GM23338 (cell line): ENCODE data around the gene PDE6C.

Source experiments
- CREB1 ChIP-seq: fragments of 250-450 bp; sonication (Bioruptor Pico); IDR thresholded peaks from 2 replicates; pipeline ENCODE4 v1.5.0; 2020; ENCODE audit warnings: low read depth, mild to moderate bottlenecking, moderate library complexity
- CTCF ChIP-seq, 2 experiments: fragments of 200-600 bp in 1 of 2; sonication (generic) in 1 of 2; conservative IDR thresholded peaks; 2 replicates each; pipeline versions ENCODE4 v1.5.1 to v1.6.1; 2016 to 2017; ENCODE audit warnings: antibody characterized with exemption in 2 of 2, low read depth in 2 of 2, mild to moderate bottlenecking in 2 of 2, moderate library complexity in 1 of 2
- ETS1 ChIP-seq: IDR thresholded peaks from 2 replicates; pipeline ENCODE4 v1.6.1; 2016; ENCODE audit warnings: antibody characterized with exemption
- EZH2 ChIP-seq: fragments of 200-600 bp; sonication (generic); IDR thresholded peaks from one replicate; pipeline ENCODE4 v1.8.0; 2017; ENCODE audit warnings: antibody characterized with exemption, mild to moderate bottlenecking, low read depth; ENCODE audit not compliant: unreplicated experiment
- EZH2phosphoT487 ChIP-seq: fragments of 200-600 bp; sonication (generic); IDR thresholded peaks from one replicate; pipeline ENCODE4 v1.8.1; 2018; ENCODE audit warnings: antibody characterized with exemption; ENCODE audit not compliant: unreplicated experiment
- JUNB ChIP-seq: IDR thresholded peaks from one replicate; pipeline ENCODE4 v1.6.1; 2016; ENCODE audit warnings: antibody characterized with exemption; ENCODE audit not compliant: unreplicated experiment
- POLR2AphosphoS5 ChIP-seq: IDR thresholded peaks from 2 replicates; pipeline ENCODE4 v1.6.1; 2016; ENCODE audit warnings: antibody characterized with exemption, low read depth
- REST ChIP-seq: IDR thresholded peaks from one replicate; pipeline ENCODE4 v1.6.1; 2018; ENCODE audit warnings: antibody characterized with exemption; ENCODE audit not compliant: unreplicated experiment
- STAT1 ChIP-seq: IDR thresholded peaks from one replicate; pipeline ENCODE4 v1.6.1; 2016; ENCODE audit warnings: antibody characterized with exemption; ENCODE audit not compliant: unreplicated experiment
- ZNF114 ChIP-seq: fragments of 250-450 bp; sonication (Bioruptor Pico); IDR thresholded peaks from 2 replicates; pipeline ENCODE4 v1.5.0; 2020; ENCODE audit warnings: mild to moderate bottlenecking, moderate library complexity

DNA sequence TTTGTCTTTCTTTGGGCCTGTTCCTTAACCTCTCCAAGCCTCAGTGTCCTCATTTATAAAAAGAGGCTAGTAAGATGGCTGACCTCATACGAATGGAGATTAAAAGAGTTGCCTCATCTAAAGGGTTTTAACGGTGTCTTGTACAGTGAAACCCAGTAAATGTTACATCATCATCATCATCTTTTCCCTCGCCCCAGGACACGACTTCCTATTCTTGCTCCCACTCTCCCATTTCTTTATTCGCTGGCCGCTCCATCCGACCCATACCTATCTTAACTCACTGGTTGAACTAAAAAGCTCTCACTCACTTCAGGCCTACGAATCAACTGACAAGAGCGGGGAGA, 89.5 kb downstream of the PDE6C start:
- TF ChIP-seq CTCF (conservative IDR thresholded peaks at IDR 0.05; ENCODE audit: low read depth in 2 of 2) (no peak), POLR2AphosphoS5 (no peak), EZH2phosphoT487 (no peak), EZH2 (no peak), STAT1 (no peak), ZNF114 (CRISPR knock-in tag) (no peak), ETS1 (no peak), CREB1 (CRISPR knock-in tag) (no peak), REST (no peak), JUNB (no peak)
